Gastroesophageal sphincter (tissue), 3 donors: Measurements from ENCODE around the gene GPX1.

Experiments used
- POLR2A ChIP-seq, 2 donors: fragments of 450-650 bp; IDR thresholded peaks; one replicate each; pipeline ENCODE4 v1.6.1; 2017; ENCODE audit warnings: antibody characterized with exemption in 2 of 2, mild to moderate bottlenecking in 2 of 2, moderate library complexity in 1 of 2
- TF ChIP-seq, protein P1 (sequence below), 4 experiments: fragments of 200-600 bp in 2 of 4; fragments of 450-650 bp in 2 of 4; sonication (generic) in 1 of 4; IDR thresholded peaks; one replicate each; pipeline ENCODE4 v1.5.1; 2017 to 2019; ENCODE audit warnings: antibody characterized with exemption in 4 of 4, mild to moderate bottlenecking in 2 of 4, moderate library complexity in 2 of 4

DNA sequence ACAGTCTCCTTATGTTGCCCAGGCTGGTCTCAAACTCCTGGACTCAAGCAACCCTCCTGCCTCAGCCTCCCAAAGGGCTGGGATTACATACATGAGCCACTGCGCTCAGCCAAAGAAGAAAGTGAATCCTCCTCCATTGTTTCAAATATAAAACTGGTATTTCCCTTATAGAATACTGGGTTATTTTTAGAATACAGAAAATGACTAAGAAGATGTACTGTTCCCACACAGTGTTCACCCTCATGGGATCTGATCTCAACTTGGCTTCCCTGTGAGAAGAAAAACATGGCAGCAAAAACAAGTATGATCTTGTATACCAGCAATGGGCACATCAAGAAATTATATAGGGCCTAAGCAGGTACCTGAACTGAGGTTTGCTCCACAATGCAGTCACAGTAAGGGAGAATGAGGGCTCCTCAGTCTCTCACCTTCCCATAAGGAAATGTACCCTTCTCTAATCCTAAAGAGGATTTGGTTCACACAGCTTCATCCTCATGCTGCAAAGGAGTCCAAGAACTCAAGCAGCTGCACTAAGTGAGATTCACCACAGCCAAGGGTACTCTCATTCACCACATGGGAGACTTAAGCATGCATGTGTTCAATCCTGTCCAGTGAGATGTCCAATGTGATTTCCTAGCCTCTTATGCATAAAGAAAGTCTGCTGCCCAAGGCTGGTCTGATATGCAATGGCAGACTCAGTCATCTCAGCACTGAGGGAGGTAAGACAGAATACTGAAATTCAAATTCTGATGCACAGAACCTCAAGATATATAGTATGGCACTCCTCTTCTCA, 44.1 kb downstream of the GPX1 start:
- TF ChIP-seq, protein P1, sequence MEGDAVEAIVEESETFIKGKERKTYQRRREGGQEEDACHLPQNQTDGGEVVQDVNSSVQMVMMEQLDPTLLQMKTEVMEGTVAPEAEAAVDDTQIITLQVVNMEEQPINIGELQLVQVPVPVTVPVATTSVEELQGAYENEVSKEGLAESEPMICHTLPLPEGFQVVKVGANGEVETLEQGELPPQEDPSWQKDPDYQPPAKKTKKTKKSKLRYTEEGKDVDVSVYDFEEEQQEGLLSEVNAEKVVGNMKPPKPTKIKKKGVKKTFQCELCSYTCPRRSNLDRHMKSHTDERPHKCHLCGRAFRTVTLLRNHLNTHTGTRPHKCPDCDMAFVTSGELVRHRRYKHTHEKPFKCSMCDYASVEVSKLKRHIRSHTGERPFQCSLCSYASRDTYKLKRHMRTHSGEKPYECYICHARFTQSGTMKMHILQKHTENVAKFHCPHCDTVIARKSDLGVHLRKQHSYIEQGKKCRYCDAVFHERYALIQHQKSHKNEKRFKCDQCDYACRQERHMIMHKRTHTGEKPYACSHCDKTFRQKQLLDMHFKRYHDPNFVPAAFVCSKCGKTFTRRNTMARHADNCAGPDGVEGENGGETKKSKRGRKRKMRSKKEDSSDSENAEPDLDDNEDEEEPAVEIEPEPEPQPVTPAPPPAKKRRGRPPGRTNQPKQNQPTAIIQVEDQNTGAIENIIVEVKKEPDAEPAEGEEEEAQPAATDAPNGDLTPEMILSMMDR (IDR thresholded peaks at IDR 0.05): no peak
- TF ChIP-seq POLR2A (IDR thresholded peaks at IDR 0.05): no peak
